BLaER1 (cell line): ENCODE data around the gene VPS37B.

Source experiments
- H3K27ac ChIP-seq: shearing (Covaris generic); formaldehyde crosslinking; 2 replicates; pipeline ENCODE4 v1.8.1; 2022
- H3K27me3 ChIP-seq: shearing (Covaris generic); formaldehyde crosslinking; 2 replicates; pipeline ENCODE4 v1.8.1; 2022
- H3K36me3 ChIP-seq: shearing (Covaris generic); formaldehyde crosslinking; 2 replicates; pipeline ENCODE4 v1.8.1; 2022
- H3K4me1 ChIP-seq: shearing (Covaris generic); formaldehyde crosslinking; 2 replicates; pipeline ENCODE4 v1.8.1; 2022
- H3K4me2 ChIP-seq: shearing (Covaris generic); formaldehyde crosslinking; 2 replicates; pipeline ENCODE4 v1.8.1; 2022
- H3K4me3 ChIP-seq: shearing (Covaris generic); formaldehyde crosslinking; 2 replicates; pipeline ENCODE4 v1.8.1; 2022
- H3K9ac ChIP-seq: shearing (Covaris generic); formaldehyde crosslinking; 2 replicates; pipeline ENCODE4 v1.8.1; 2022
- H3K9me3 ChIP-seq: shearing (Covaris generic); formaldehyde crosslinking; 2 replicates; pipeline ENCODE4 v1.8.1; 2022
- H4K20me1 ChIP-seq: shearing (Covaris generic); formaldehyde crosslinking; 2 replicates; pipeline ENCODE4 v1.8.1; 2022
- Cebpa-rat ChIP-seq: shearing (Covaris generic); IDR thresholded peaks from 2 replicates; pipeline ENCODE4 v1.8.1; 2022

Gene VPS37B

GRCh38 chr12:122874081-122874480 is 21.8 kb downstream of the VPS37B start:
- no peak overlapping the region for H3K4me3 ChIP-seq
- H3K27me3 ChIP-seq: no peaks in the 10 kb centered on the region
- TF ChIP-seq Cebpa-rat: no peak
- H3K9me3 ChIP-seq: no peaks in the 10 kb centered on the region
- H3K9ac ChIP-seq: peak overlapping the region; percentile 94
- H3K4me1 ChIP-seq: peaks cover 94% of the 10 kb centered on the region
- peaks cover 32% of the 10 kb centered on the region for H3K36me3 ChIP-seq
- peaks cover 29% of the 10 kb centered on the region for H4K20me1 ChIP-seq
- peak overlapping the region; percentile 98 for H3K27ac ChIP-seq
- H3K4me2 ChIP-seq: peak overlapping the region; percentile 94

GRCh38 chr12:122873540-122873939 is 22.4 kb downstream of the VPS37B start:
- H3K4me3 ChIP-seq: peak overlapping the region; percentile 68
- H3K4me2 ChIP-seq: peak overlapping the region; percentile 94
- peaks cover 94% of the 10 kb centered on the region for H3K4me1 ChIP-seq
- H4K20me1 ChIP-seq: peaks cover 24% of the 10 kb centered on the region; the same call in 1 of the 2 replicates
- H3K9ac ChIP-seq: peak overlapping the region; percentile 94
- H3K9me3 ChIP-seq: no peaks in the 10 kb centered on the region
- H3K36me3 ChIP-seq: peaks cover 32% of the 10 kb centered on the region
- peak overlapping the region; percentile 98 for H3K27ac ChIP-seq
- H3K27me3 ChIP-seq: no peaks in the 10 kb centered on the region
- TF ChIP-seq Cebpa-rat: no peak

- Histone ChIP-seq H3K4me2 (peak overlapping the region; percentile 94), H3K9ac (peak overlapping the region; percentile 94), H4K20me1 (peaks cover 25% of the 10 kb centered on the region; the same call in 1 of the 2 replicates), H3K4me3 (peak overlapping the region; percentile 68), H3K4me1 (peaks cover 94% of the 10 kb centered on the region), H3K36me3 (peaks cover 33% of the 10 kb centered on the region), H3K9me3 (no peaks in the 10 kb centered on the region), H3K27ac (peak overlapping the region; percentile 98), H3K27me3 (no peaks in the 10 kb centered on the region)
- no peak for TF ChIP-seq Cebpa-rat
These were observed 23.0 kb downstream of the VPS37B start for GRCh38 chr12:122872815-122873361.

- Histone ChIP-seq H4K20me1 (peaks cover 24% of the 10 kb centered on the region; the same call in 1 of the 2 replicates), H3K36me3 (peaks cover 31% of the 10 kb centered on the region), H3K4me1 (peaks cover 94% of the 10 kb centered on the region), H3K9ac (peak overlapping the region; percentile 94), H3K4me3 (peak overlapping the region; percentile 68), H3K27me3 (no peaks in the 10 kb centered on the region), H3K9me3 (no peaks in the 10 kb centered on the region), H3K4me2 (peak overlapping the region; percentile 94), H3K27ac (peak overlapping the region; percentile 98)
- no peak for TF ChIP-seq Cebpa-rat
These were observed 23.8 kb downstream of the VPS37B start for GRCh38 chr12:122871851-122872780.

GRCh38 chr12:122870867-122871664 is 24.9 kb downstream of the VPS37B start:
- Histone ChIP-seq H3K9me3 (no peaks in the 10 kb centered on the region), H3K4me1 (peaks cover 94% of the 10 kb centered on the region), H3K27ac (peak overlapping the region; percentile 98), H3K27me3 (no peaks in the 10 kb centered on the region), H3K9ac (peak overlapping the region; percentile 94), H4K20me1 (peaks cover 24% of the 10 kb centered on the region), H3K36me3 (peaks cover 38% of the 10 kb centered on the region), H3K4me3 (peak overlapping the region; percentile 68), H3K4me2 (peak overlapping the region; percentile 94)
- no peak for TF ChIP-seq Cebpa-rat

GRCh38 chr12:122870163-122870842 is 25.6 kb downstream of the VPS37B start:
- Histone ChIP-seq H3K27me3 (no peaks in the 10 kb centered on the region), H3K4me1 (peaks cover 94% of the 10 kb centered on the region), H3K9me3 (no peaks in the 10 kb centered on the region), H3K27ac (peak overlapping the region; percentile 98), H3K36me3 (peaks cover 38% of the 10 kb centered on the region), H3K4me2 (peak overlapping the region; percentile 94), H4K20me1 (peaks cover 30% of the 10 kb centered on the region), H3K4me3 (peak overlapping the region; percentile 68), H3K9ac (peak overlapping the region; percentile 94)
- no peak for TF ChIP-seq Cebpa-rat

- Histone ChIP-seq H3K9ac (peak overlapping the region; percentile 94), H3K36me3 (peaks cover 48% of the 10 kb centered on the region), H3K4me2 (peak overlapping the region; percentile 94), H3K4me1 (peaks cover 94% of the 10 kb centered on the region), H3K4me3 (peak overlapping the region; percentile 68), H3K27me3 (no peaks in the 10 kb centered on the region), H3K9me3 (no peaks in the 10 kb centered on the region), H4K20me1 (peaks cover 39% of the 10 kb centered on the region), H3K27ac (peak overlapping the region; percentile 98)
- no peak for TF ChIP-seq Cebpa-rat
These were observed 26.5 kb downstream of the VPS37B start for GRCh38 chr12:122869207-122869973.

- TF ChIP-seq Cebpa-rat: no peak
- Histone ChIP-seq H4K20me1 (peaks cover 39% of the 10 kb centered on the region), H3K36me3 (peaks cover 50% of the 10 kb centered on the region), H3K4me3 (peak overlapping the region; percentile 68), H3K4me2 (peak overlapping the region; percentile 94), H3K27me3 (no peaks in the 10 kb centered on the region), H3K4me1 (peaks cover 94% of the 10 kb centered on the region), H3K9me3 (no peaks in the 10 kb centered on the region), H3K27ac (peak overlapping the region; percentile 80), H3K9ac (peak overlapping the region; percentile 69)
These were observed 27.3 kb downstream of the VPS37B start for GRCh38 chr12:122868471-122869177.
